ENCODE data around the gene PCLO.

Gene PCLO

GRCh38 chr7:82818171-82818570 lies 344.5 kb downstream of the PCLO start:
- H3K9me3 ChIP-seq (ENCODE audit: control insufficient read depth in 1 of 2, low read length in 2 of 2), result no peaks in the 10 kb centered on the region
- no peaks in the 10 kb centered on the region for H3K27me3 ChIP-seq (ENCODE audit: low read depth, low read length)
- no peak overlapping the region for H3K4me3 ChIP-seq (ENCODE audit: low read depth in 1 of 2, low read length in 2 of 2)
- H3K36me3 ChIP-seq (ENCODE audit: control insufficient read depth in 1 of 2, insufficient read depth in 2 of 2, low read length in 2 of 2), result no peaks in the 10 kb centered on the region
- no peaks in the 10 kb centered on the region for H3K4me1 ChIP-seq (ENCODE audit: control insufficient read depth in 1 of 2, insufficient read depth in 2 of 2, low read length in 2 of 2)
- no peak overlapping the region for H3K27ac ChIP-seq (ENCODE audit: low read length)

DNA sequence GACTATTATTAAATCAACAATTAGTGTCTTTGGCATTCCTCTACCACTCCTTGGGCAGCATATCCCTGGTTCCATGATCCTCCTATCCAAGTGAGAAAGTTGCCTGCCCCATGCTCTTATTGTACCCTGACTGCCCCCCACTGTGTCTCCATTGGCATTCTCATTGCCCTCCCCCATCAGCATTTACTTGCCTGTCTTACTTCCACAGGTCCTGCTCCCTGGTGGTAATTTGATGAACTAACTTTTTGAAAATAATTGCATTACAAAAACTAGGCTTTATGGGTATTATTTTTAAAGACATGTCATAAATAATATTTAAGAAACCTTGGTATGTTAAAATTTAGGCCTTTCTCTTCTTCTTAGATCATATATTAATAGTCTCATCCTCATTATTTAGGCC lies 346.4 kb downstream of the PCLO start:
- no peaks in the 10 kb centered on the region for H3K9me3 ChIP-seq (ENCODE audit: control insufficient read depth in 1 of 2, low read length in 2 of 2)
- no peaks in the 10 kb centered on the region for H3K4me1 ChIP-seq (ENCODE audit: control insufficient read depth in 1 of 2, insufficient read depth in 2 of 2, low read length in 2 of 2)
- no peak overlapping the region for H3K27ac ChIP-seq (ENCODE audit: low read length)
- H3K36me3 ChIP-seq (ENCODE audit: control insufficient read depth in 1 of 2, insufficient read depth in 2 of 2, low read length in 2 of 2), result no peaks in the 10 kb centered on the region
- no peaks in the 10 kb centered on the region for H3K27me3 ChIP-seq (ENCODE audit: low read depth, low read length)
- no peak overlapping the region for H3K4me3 ChIP-seq (ENCODE audit: low read depth in 1 of 2, low read length in 2 of 2)

- H3K27ac ChIP-seq (ENCODE audit: low read length), result no peak overlapping the region
- no peaks in the 10 kb centered on the region for H3K9me3 ChIP-seq (ENCODE audit: control insufficient read depth in 1 of 2, low read length in 2 of 2)
- no peaks in the 10 kb centered on the region for H3K4me1 ChIP-seq (ENCODE audit: control insufficient read depth in 1 of 2, insufficient read depth in 2 of 2, low read length in 2 of 2)
- no peaks in the 10 kb centered on the region for H3K27me3 ChIP-seq (ENCODE audit: low read depth, low read length)
- no peak overlapping the region for H3K4me3 ChIP-seq (ENCODE audit: low read depth in 1 of 2, low read length in 2 of 2)
- no peaks in the 10 kb centered on the region for H3K36me3 ChIP-seq (ENCODE audit: control insufficient read depth in 1 of 2, insufficient read depth in 2 of 2, low read length in 2 of 2)
Observed at GRCh38 chr7:82810558-82811259, 352.0 kb downstream of the PCLO start.

DNA sequence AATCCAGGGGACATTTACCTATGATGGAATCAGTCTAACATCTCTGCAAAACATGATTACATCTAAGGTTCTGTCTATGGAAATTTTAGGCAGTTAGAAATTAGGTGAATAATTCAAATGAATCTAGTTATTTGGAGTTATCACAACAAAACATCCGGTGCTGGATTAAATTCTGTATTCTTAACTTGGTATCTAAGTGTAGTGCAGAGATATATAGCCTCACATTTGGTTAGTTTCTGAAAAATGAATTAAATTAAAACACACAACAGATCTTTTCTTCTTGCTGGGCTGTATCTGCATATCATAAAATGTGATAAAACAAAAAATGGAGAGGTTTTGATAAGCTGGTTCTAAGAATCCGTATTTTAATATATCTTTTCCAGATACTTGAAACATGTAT lies 354.1 kb downstream of the PCLO start:
- no peaks in the 10 kb centered on the region for H3K4me1 ChIP-seq (ENCODE audit: control insufficient read depth in 1 of 2, insufficient read depth in 2 of 2, low read length in 2 of 2)
- no peaks in the 10 kb centered on the region for H3K9me3 ChIP-seq (ENCODE audit: control insufficient read depth in 1 of 2, low read length in 2 of 2)
- H3K27me3 ChIP-seq (ENCODE audit: low read depth, low read length), result no peaks in the 10 kb centered on the region
- no peak overlapping the region for H3K27ac ChIP-seq (ENCODE audit: low read length)
- no peak overlapping the region for H3K4me3 ChIP-seq (ENCODE audit: low read depth in 1 of 2, low read length in 2 of 2)
- no peaks in the 10 kb centered on the region for H3K36me3 ChIP-seq (ENCODE audit: control insufficient read depth in 1 of 2, insufficient read depth in 2 of 2, low read length in 2 of 2)

DNA sequence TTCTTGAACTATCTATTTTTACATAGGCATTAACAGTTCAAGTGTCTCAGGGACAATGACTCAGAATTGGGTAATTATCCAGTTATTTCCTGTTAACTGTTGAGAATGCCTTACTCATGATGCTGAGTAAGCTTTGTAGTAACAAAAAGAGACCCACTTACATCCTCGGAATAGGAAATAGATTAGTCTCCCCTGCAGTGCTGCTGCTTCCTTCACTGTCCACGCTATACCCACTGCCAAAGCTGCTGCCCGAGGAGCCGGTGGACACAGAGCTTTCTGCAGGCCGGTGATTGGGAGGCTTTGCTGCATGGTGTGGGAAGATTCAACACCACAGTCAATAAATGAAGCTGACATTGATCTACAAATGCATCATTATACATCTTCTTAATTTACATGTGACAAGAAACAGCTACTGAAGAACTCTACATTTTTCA lies 357.1 kb downstream of the PCLO start:
- H3K36me3 ChIP-seq (ENCODE audit: control insufficient read depth in 1 of 2, insufficient read depth in 2 of 2, low read length in 2 of 2), result no peaks in the 10 kb centered on the region
- H3K27ac ChIP-seq (ENCODE audit: low read length), result no peak overlapping the region
- H3K9me3 ChIP-seq (ENCODE audit: control insufficient read depth in 1 of 2, low read length in 2 of 2), result no peaks in the 10 kb centered on the region
- H3K4me3 ChIP-seq (ENCODE audit: low read depth in 1 of 2, low read length in 2 of 2), result no peak overlapping the region
- no peaks in the 10 kb centered on the region for H3K4me1 ChIP-seq (ENCODE audit: control insufficient read depth in 1 of 2, insufficient read depth in 2 of 2, low read length in 2 of 2)
- no peaks in the 10 kb centered on the region for H3K27me3 ChIP-seq (ENCODE audit: low read depth, low read length)

GRCh38 chr7:82803411-82803810 lies 359.3 kb downstream of the PCLO start:
- no peaks in the 10 kb centered on the region for H3K27me3 ChIP-seq (ENCODE audit: low read depth, low read length)
- no peak overlapping the region for H3K4me3 ChIP-seq (ENCODE audit: low read depth in 1 of 2, low read length in 2 of 2)
- H3K9me3 ChIP-seq (ENCODE audit: control insufficient read depth in 1 of 2, low read length in 2 of 2), result no peaks in the 10 kb centered on the region
- no peaks in the 10 kb centered on the region for H3K4me1 ChIP-seq (ENCODE audit: control insufficient read depth in 1 of 2, insufficient read depth in 2 of 2, low read length in 2 of 2)
- no peak overlapping the region for H3K27ac ChIP-seq (ENCODE audit: low read length)
- no peaks in the 10 kb centered on the region for H3K36me3 ChIP-seq (ENCODE audit: control insufficient read depth in 1 of 2, insufficient read depth in 2 of 2, low read length in 2 of 2)

DNA sequence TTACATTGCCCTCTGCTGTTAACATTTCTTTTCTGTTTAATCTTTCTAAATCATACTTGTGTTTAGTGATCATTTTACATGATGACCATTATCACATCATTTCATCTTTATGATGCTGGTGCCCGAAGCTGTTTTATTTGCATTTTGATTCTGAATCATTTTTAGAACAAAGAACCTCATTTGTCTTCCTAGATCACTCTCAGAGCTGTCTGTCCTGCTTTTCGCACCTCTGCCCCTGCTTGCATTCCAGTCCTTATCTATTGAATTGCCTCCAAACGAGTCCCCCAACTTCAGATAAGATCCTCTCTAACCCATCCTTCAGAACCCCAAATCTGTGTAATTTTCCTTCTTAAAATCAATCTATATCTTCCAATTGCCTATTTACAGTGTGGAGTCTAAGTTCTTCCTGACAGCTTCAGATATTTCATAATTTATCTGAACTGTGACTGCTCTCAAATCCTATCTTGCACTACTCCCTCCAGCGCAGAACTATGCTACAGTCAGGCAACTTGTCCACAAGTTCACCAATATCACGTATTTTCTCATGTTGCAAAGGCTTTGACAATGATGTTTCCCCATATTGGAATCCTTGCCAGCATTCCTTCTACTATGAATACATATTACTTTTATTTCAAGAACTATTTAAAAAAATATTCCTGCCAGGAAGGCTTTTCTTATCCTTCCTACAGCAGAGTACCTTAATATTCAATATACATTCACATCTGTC lies 372.6 kb downstream of the PCLO start:
- Histone ChIP-seq H3K36me3 (ENCODE audit: control insufficient read depth in 1 of 2, insufficient read depth in 2 of 2, low read length in 2 of 2) (no peaks in the 10 kb centered on the region), H3K9me3 (ENCODE audit: control insufficient read depth in 1 of 2, low read length in 2 of 2) (peaks cover 0 to 3% of the 10 kb centered on the region in 2 donors), H3K4me1 (ENCODE audit: control insufficient read depth in 1 of 2, insufficient read depth in 2 of 2, low read length in 2 of 2) (no peaks in the 10 kb centered on the region), H3K4me3 (ENCODE audit: low read depth in 1 of 2, low read length in 2 of 2) (no peak overlapping the region), H3K27ac (ENCODE audit: low read length) (no peak overlapping the region), H3K27me3 (ENCODE audit: low read depth, low read length) (no peaks in the 10 kb centered on the region)

- no peak overlapping the region for H3K4me3 ChIP-seq (ENCODE audit: low read depth in 1 of 2, low read length in 2 of 2)
- H3K4me1 ChIP-seq (ENCODE audit: control insufficient read depth in 1 of 2, insufficient read depth in 2 of 2, low read length in 2 of 2), result no peaks in the 10 kb centered on the region
- H3K27me3 ChIP-seq (ENCODE audit: low read depth, low read length), result no peaks in the 10 kb centered on the region
- no peaks in the 10 kb centered on the region for H3K9me3 ChIP-seq (ENCODE audit: control insufficient read depth in 1 of 2, low read length in 2 of 2)
- H3K36me3 ChIP-seq (ENCODE audit: control insufficient read depth in 1 of 2, insufficient read depth in 2 of 2, low read length in 2 of 2), result no peaks in the 10 kb centered on the region
- no peak overlapping the region for H3K27ac ChIP-seq (ENCODE audit: low read length)
Observed at GRCh38 chr7:82778021-82778420, 384.7 kb downstream of the PCLO start.

DNA sequence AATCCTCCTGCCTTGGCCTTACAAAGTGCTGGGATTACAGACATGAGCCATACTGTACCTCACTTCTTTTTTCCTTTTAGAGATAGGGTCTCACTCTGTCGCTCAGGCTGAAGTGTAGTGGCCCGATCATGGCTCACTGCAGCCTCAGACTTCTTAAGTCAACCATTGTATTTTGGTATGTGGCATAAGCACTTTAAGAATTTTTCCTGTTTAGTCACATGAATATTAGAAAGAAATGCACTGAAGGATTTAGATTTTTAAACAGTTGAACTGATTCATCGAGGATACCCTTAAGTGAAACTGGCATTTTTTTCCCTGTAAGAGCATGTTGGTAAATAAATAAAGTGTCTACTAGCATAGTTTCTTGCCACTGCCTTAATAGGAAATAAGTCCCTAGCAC lies 399.8 kb downstream of the PCLO start:
- Histone ChIP-seq H3K4me1 (ENCODE audit: control insufficient read depth in 1 of 2, insufficient read depth in 2 of 2, low read length in 2 of 2) (no peaks in the 10 kb centered on the region), H3K27ac (ENCODE audit: low read length) (no peak overlapping the region), H3K36me3 (ENCODE audit: control insufficient read depth in 1 of 2, insufficient read depth in 2 of 2, low read length in 2 of 2) (no peaks in the 10 kb centered on the region), H3K27me3 (ENCODE audit: low read depth, low read length) (no peaks in the 10 kb centered on the region), H3K4me3 (ENCODE audit: low read depth in 1 of 2, low read length in 2 of 2) (no peak overlapping the region), H3K9me3 (ENCODE audit: control insufficient read depth in 1 of 2, low read length in 2 of 2) (no peaks in the 10 kb centered on the region)

DNA sequence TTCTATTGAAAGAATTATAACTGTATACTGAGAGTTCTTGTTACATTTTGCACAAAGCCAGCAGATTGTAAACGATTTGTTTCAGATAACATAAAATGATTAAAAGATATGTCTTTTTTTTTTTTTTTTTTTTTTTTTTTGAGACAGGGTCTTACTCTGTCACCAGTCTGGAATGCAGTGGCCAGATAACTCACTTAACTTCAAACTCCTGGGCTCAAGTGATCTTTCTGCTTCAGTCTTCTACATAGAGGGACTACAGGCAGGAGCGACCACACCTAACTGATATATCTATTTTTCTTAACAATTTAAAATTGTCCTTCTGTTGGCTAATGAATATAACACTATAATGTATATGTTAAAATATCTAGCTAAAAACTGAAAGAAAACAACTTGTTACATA lies 401.9 kb downstream of the PCLO start:
- Histone ChIP-seq H3K27ac (ENCODE audit: low read length) (no peak overlapping the region), H3K27me3 (ENCODE audit: low read depth, low read length) (no peaks in the 10 kb centered on the region), H3K9me3 (ENCODE audit: control insufficient read depth in 1 of 2, low read length in 2 of 2) (no peaks in the 10 kb centered on the region), H3K4me1 (ENCODE audit: control insufficient read depth in 1 of 2, insufficient read depth in 2 of 2, low read length in 2 of 2) (no peaks in the 10 kb centered on the region), H3K36me3 (ENCODE audit: control insufficient read depth in 1 of 2, insufficient read depth in 2 of 2, low read length in 2 of 2) (no peaks in the 10 kb centered on the region), H3K4me3 (ENCODE audit: low read depth in 1 of 2, low read length in 2 of 2) (no peak overlapping the region)

DNA sequence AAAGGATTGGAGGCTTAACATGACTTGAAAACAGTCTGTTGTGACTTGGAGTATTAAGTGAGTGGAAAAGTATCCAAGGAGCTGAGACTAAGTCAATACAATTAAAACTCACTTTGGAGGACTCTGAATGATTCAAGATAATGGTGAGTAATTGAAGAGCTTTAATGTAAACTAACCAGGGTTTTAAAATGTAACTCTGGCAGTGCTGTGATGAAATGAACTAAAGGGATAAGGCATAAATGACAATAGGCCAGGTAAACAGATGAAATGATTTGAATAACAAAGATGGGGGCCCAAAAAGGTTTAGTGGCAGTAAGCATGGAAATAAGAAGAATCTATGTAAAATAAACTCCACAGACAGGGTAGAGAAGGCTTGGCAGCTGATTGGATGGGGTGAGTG lies 402.6 kb downstream of the PCLO start:
- H3K36me3 ChIP-seq (ENCODE audit: control insufficient read depth in 1 of 2, insufficient read depth in 2 of 2, low read length in 2 of 2), result no peaks in the 10 kb centered on the region
- no peaks in the 10 kb centered on the region for H3K9me3 ChIP-seq (ENCODE audit: control insufficient read depth in 1 of 2, low read length in 2 of 2)
- H3K27ac ChIP-seq (ENCODE audit: low read length), result no peak overlapping the region
- no peak overlapping the region for H3K4me3 ChIP-seq (ENCODE audit: low read depth in 1 of 2, low read length in 2 of 2)
- no peaks in the 10 kb centered on the region for H3K27me3 ChIP-seq (ENCODE audit: low read depth, low read length)
- no peaks in the 10 kb centered on the region for H3K4me1 ChIP-seq (ENCODE audit: control insufficient read depth in 1 of 2, insufficient read depth in 2 of 2, low read length in 2 of 2)

Data from muscle layer of duodenum (tissue), 2 donors.